ENCODE data around the gene LYPD6B. TPM values are rescaled to one million over a fixed set of nuclear protein-coding genes. Genes with fewer than 3 reads are reported as not detected.

LYPD6B gene
- total RNA-seq, 1 donor from 2014 or later, result not detected

- TF ChIP-seq CTCF (IDR thresholded peaks at IDR 0.05; ENCODE audit: borderline replicate concordance), result no peak
- Histone ChIP-seq H3K27ac (replicated peaks) (no peak overlapping the region), H3K36me3 (no peaks in the 10 kb centered on the region), H3K4me1 (no peaks in the 10 kb centered on the region), H3K27me3 (ENCODE audit: low read depth) (peaks cover 17% of the 10 kb centered on the region), H3K9me3 (replicated peaks) (no peaks in the 10 kb centered on the region), H3K4me3 (no peak overlapping the region)
- intact Hi-C loops (cut with micrococcal nuclease), result loop anchor here (5.0 kb wide), 1 partner anchor 547 kb away; no protein-coding TSS in a partner anchor
- DNase-seq, result no peak
Observed at GRCh38 chr2:149015501-149015900, 23.0 kb upstream of the LYPD6B start.

- DNase-seq, result no peak
- H3K27ac ChIP-seq (replicated peaks), result no peak overlapping the region
- TF ChIP-seq CTCF (IDR thresholded peaks at IDR 0.05; ENCODE audit: borderline replicate concordance), result no peak
- H3K4me3 ChIP-seq, result no peak overlapping the region
- no peaks in the 10 kb centered on the region for H3K9me3 ChIP-seq (replicated peaks)
- H3K27me3 ChIP-seq (ENCODE audit: low read depth), result peaks cover 14% of the 10 kb centered on the region
- no peaks in the 10 kb centered on the region for H3K4me1 ChIP-seq
- H3K36me3 ChIP-seq, result no peaks in the 10 kb centered on the region
- intact Hi-C loops (cut with micrococcal nuclease), result loop anchor here (5.0 kb wide), 1 partner anchor 546 kb away; no protein-coding TSS in a partner anchor
Observed at GRCh38 chr2:149015926-149016563, 22.5 kb upstream of the LYPD6B start.

GRCh38 chr2:149017116-149017985, 21.1 kb upstream of the LYPD6B start:
- peak; percentile 87 for TF ChIP-seq CTCF (IDR thresholded peaks at IDR 0.05; ENCODE audit: borderline replicate concordance)
- Histone ChIP-seq H3K36me3 (no peaks in the 10 kb centered on the region), H3K27me3 (ENCODE audit: low read depth) (peaks cover 14% of the 10 kb centered on the region), H3K4me1 (no peaks in the 10 kb centered on the region), H3K4me3 (no peak overlapping the region), H3K27ac (replicated peaks) (no peak overlapping the region), H3K9me3 (replicated peaks) (no peaks in the 10 kb centered on the region)
- intact Hi-C loops (cut with micrococcal nuclease), result loop anchor here (5.0 kb wide), 1 partner anchor 545 kb away; no protein-coding TSS in a partner anchor
- peak; percentile 56 for DNase-seq

- no peaks in the 10 kb centered on the region for H3K4me1 ChIP-seq
- no peak for DNase-seq
- no peak for TF ChIP-seq CTCF (IDR thresholded peaks at IDR 0.05; ENCODE audit: borderline replicate concordance)
- H3K36me3 ChIP-seq, result no peaks in the 10 kb centered on the region
- H3K27me3 ChIP-seq (ENCODE audit: low read depth), result peaks cover 14% of the 10 kb centered on the region
- H3K27ac ChIP-seq (replicated peaks), result no peak overlapping the region
- intact Hi-C loops (cut with micrococcal nuclease), result loop anchor here (5.0 kb wide), 1 partner anchor 543 kb away; no protein-coding TSS in a partner anchor
- H3K9me3 ChIP-seq (replicated peaks), result no peaks in the 10 kb centered on the region
- no peak overlapping the region for H3K4me3 ChIP-seq
Observed at GRCh38 chr2:149018981-149019380, 19.5 kb upstream of the LYPD6B start.

- no peak for DNase-seq
- no peaks in the 10 kb centered on the region for H3K9me3 ChIP-seq (replicated peaks)
- no peak overlapping the region for H3K27ac ChIP-seq (replicated peaks)
- H3K4me3 ChIP-seq, result no peak overlapping the region
- H3K36me3 ChIP-seq, result no peaks in the 10 kb centered on the region
- no peak for TF ChIP-seq CTCF (IDR thresholded peaks at IDR 0.05; ENCODE audit: borderline replicate concordance)
- intact Hi-C loops (cut with micrococcal nuclease), result loop anchor here (5.0 kb wide), 1 partner anchor 543 kb away; no protein-coding TSS in a partner anchor
- H3K27me3 ChIP-seq (ENCODE audit: low read depth), result peaks cover 14% of the 10 kb centered on the region
- H3K4me1 ChIP-seq, result no peaks in the 10 kb centered on the region
Observed at GRCh38 chr2:149019768-149020167, 18.7 kb upstream of the LYPD6B start.

All from left ventricle myocardium inferior (tissue), 1 donor.